Measurements from ENCODE around the gene CCDC33.

Gene CCDC33

GRCh38 chr15:74220475-74221248 lies 15.5 kb upstream of the CCDC33 start:
- in situ Hi-C loops (cut with HindIII; ENCODE audit: low sequenced_read_pairs): no loop called here
- no peak for DNase-seq (ENCODE audit: low read depth, low spot score)
- H3K4me3 ChIP-seq (ENCODE audit: low read depth, low read length): no peak overlapping the region
- TF ChIP-seq CTCF (IDR thresholded peaks at IDR 0.05; ENCODE audit: low read depth, low read length): no peak

DNA sequence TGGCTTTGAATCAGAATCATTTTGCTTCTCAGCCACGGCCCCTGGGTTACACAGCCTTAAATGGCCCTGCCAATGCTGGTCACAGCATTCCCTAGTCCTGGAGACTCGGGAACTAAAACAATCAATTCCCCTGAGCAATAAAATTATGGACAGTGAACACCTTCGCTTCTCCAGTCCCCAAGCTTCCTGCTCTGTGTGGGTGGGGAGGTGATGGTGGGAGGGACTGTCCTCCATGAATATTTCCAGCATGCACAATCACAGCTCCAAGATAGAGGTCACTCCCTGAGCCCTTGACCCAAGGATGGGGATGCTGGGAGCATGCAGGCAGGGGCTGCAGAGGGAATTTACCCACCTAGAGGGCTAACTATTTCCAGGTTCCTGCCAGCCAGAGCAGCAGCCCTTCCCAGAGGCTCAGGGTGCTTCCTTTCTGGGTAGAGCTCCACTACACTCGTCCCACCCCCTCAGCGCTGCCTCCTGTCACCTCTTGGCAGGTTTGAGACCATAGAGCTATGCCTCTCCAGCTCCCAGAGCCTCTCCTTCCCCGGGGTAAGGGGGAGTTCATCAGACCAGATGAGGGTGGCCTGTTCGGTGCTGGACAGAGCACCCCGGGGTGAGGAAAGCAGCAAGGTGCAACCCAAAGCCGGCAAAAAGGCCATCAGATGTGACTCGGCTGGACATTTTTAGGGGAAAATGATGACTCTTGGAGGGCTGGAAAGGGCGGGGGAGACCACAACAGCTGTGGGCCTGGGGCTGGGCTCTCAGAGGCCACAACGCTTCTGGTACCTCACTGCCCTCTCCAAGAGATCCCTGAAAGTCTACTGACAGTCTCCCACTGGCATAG lies 14.5 kb upstream of the CCDC33 start:
- no peak for TF ChIP-seq CTCF (IDR thresholded peaks at IDR 0.05; ENCODE audit: low read depth, low read length)
- no peak overlapping the region for H3K4me3 ChIP-seq (ENCODE audit: low read depth, low read length)
- in situ Hi-C loops (cut with HindIII; ENCODE audit: low sequenced_read_pairs): no loop called here
- DNase-seq (ENCODE audit: low read depth, low spot score): no peak

DNA sequence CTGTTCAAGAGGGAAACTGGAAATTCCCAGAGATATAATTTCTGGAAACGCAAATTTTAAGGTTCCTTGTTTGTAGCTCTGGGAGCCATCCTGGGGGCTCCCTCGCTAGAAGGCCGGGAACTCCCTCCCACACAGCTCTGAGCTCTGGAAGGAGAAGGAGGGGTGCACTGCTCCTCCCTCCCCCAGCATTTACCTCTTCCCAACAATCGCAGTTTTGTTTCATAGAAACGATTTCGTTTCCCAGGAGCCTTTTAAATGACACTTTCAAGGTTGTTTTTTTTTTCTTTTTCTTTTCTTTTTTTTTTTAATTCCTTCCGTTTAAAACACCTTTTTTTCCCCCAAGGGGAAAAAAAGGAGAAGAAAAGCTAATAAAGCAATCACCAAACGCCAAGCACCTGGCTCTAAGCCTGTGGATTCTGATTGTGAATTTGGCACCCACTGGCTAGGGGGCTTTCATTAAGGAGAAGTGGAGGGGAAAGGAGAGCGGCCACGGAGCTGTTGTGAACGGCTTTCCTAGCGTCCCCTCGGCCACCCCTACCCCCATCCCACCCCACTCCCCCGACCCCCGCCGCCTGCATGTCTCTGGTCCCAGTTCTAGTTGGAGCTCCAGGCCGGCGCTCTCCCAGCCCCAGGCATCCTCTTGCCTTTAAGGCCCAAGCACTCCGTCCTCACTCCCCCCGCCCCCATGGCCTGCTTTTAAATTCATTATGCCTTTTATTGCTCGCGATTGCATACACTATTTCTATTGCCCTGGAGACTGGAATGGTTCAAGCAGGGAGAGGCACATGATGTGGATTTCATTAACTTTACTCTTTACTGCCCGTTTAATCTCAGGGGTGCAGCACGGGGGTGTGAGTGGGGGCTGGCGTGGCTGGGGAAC lies 13.6 kb upstream of the CCDC33 start:
- H3K4me3 ChIP-seq (ENCODE audit: low read depth, low read length): no peak overlapping the region
- DNase-seq (ENCODE audit: low read depth, low spot score): no peak
- TF ChIP-seq CTCF (IDR thresholded peaks at IDR 0.05; ENCODE audit: low read depth, low read length): no peak
- in situ Hi-C loops (cut with HindIII; ENCODE audit: low sequenced_read_pairs): no loop called here

DNA sequence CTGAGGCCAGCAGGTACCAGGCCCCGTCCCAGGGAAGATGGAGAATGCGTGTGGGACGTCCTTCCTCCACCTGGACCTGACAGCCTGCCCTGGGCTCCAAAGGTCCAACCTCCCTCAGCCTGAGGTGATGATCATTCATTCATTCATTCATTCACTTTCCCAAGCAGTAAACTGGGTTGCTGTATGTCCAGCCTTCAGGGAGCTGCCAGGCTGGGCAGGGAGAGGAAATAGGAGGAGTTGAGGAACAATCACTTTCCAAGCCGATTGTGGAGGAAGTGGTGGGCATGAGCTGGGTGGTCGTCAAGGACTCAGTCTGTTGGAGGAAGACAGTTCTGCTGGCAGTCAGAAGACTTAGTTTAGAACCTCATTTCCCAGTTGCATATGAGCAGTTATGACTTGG lies 10.2 kb upstream of the CCDC33 start:
- no peak for TF ChIP-seq CTCF (IDR thresholded peaks at IDR 0.05; ENCODE audit: low read depth, low read length)
- H3K4me3 ChIP-seq (ENCODE audit: low read depth, low read length): no peak overlapping the region
- in situ Hi-C loops (cut with HindIII; ENCODE audit: low sequenced_read_pairs): no loop called here
- no peak for DNase-seq (ENCODE audit: low read depth, low spot score)

GRCh38 chr15:74226761-74227540 lies 9.2 kb upstream of the CCDC33 start:
- DNase-seq (ENCODE audit: low read depth, low spot score): no peak
- in situ Hi-C loops (cut with HindIII; ENCODE audit: low sequenced_read_pairs): no loop called here
- no peak overlapping the region for H3K4me3 ChIP-seq (ENCODE audit: low read depth, low read length)
- no peak for TF ChIP-seq CTCF (IDR thresholded peaks at IDR 0.05; ENCODE audit: low read depth, low read length)
